Activated CD8-positive, alpha-beta T cell treated with anti-CD3 and anti-CD28 coated beads, Interleukin-2, amount 10 ng/mL, durations not matched to agents 7 days and 5 days (primary cell): ENCODE data around the gene MAP7D1. TPM values are rescaled to one million over a fixed set of nuclear protein-coding genes. Genes with fewer than 3 reads are reported as not detected.
"Not testable (repeated sequence)": the region's sequence is repeated elsewhere in the genome, so short reads cannot be mapped to it uniquely, and the experiment has no call there.

ENCODE experiments used
- ATAC-seq: fragments of 150-1000 bp; cut with Tn5 transposase; one replicate; pipeline ENCODE4 v1.10.0; 2021; ENCODE audit warnings: moderate library complexity
- CTCF ChIA-PET: fragments of 350-600 bp; sonication (Branson Sonifier 250); formaldehyde crosslinking; loops from one replicate; lab custom pipeline; 2021; ENCODE audit warnings: antibody characterized with exemption; lab: Charles Lee
- POLR2A ChIA-PET: fragments of 350-600 bp; sonication (Branson Sonifier 250); formaldehyde crosslinking; loops from one replicate; lab custom pipeline; 2021; ENCODE audit warnings: antibody characterized with exemption; lab: Charles Lee
- DNase-seq: peaks from one replicate; pipeline ENCODE4 v3.0.0-alpha.2; 2020
- H3K27ac Mint-ChIP-seq: one replicate; pipeline ENCODE4 v1.8.0; 2021; ENCODE audit warnings: mild to moderate bottlenecking, mixed read lengths
- H3K27me3 Mint-ChIP-seq: one replicate; pipeline ENCODE4 v1.8.0; 2021; ENCODE audit warnings: low read depth, mixed read lengths
- H3K36me3 Mint-ChIP-seq: one replicate; pipeline ENCODE4 v1.8.0; 2021; ENCODE audit warnings: low read depth, mixed read lengths
- H3K4me1 Mint-ChIP-seq: one replicate; pipeline ENCODE4 v1.8.0; 2021; ENCODE audit warnings: low read depth, mixed read lengths
- H3K4me3 Mint-ChIP-seq: one replicate; pipeline ENCODE4 v1.8.0; 2021; ENCODE audit warnings: mild to moderate bottlenecking, mixed read lengths
- H3K9me3 Mint-ChIP-seq: one replicate; pipeline ENCODE4 v1.8.0; 2022; ENCODE audit warnings: mixed read lengths; ENCODE audit not compliant: insufficient read depth
- total RNA-seq, 2 experiments: library from RNA; stranded (reverse); gene quantifications; one replicate each; pipeline ENCODE4 v1.2.3, GENCODE V29; 2021

MAP7D1 gene
- total RNA-seq, 2 experiments from 2014 or later, result 235 to 245 TPM

DNA sequence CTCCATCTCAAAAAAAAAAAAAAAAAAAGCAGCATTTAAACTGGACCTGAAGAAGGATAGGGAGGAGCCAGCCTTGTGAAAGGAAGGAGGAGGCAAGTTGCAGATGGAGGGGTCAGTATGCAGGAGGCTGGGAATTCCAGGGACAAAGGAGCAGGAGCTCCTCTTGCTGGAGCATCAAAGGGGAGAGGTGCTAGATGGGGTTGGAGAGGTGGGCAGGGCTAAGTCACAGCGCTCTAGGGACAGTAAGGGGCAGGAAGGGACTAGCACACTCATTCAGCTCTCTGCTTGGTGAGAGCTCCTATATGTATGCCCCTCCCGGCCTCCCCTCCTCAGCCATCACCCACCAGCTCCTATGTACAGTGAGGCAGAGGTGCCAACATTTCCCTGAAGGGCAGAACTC is 26.8 kb downstream of the MAP7D1 start:
- H3K36me3 Mint-ChIP-seq, result peaks cover 27% of the 10 kb centered on the region
- H3K9me3 Mint-ChIP-seq, result no peaks in the 10 kb centered on the region
- no peak overlapping the region for H3K27ac Mint-ChIP-seq
- H3K4me3 Mint-ChIP-seq, result no peak overlapping the region
- CTCF ChIA-PET, result interaction anchor here (1.0 to 8.5 kb wide), 7 partner anchors 12 to 103 kb away, joined by 3 to 209 read pairs (median 6); partner anchors contain the start of gene TRAPPC3
- POLR2A ChIA-PET, result interaction anchor here (1.7 kb wide), 1 partner anchor 21 kb away, joined by 18 read pairs; no protein-coding TSS in a partner anchor
- DNase-seq (no peak), ATAC-seq (no peak)
- H3K27me3 Mint-ChIP-seq, result no peaks in the 10 kb centered on the region
- H3K4me1 Mint-ChIP-seq, result no peaks in the 10 kb centered on the region

- H3K4me3 Mint-ChIP-seq, result no peak overlapping the region
- H3K9me3 Mint-ChIP-seq, result no peaks in the 10 kb centered on the region
- H3K36me3 Mint-ChIP-seq, result peaks cover 25% of the 10 kb centered on the region
- ChIA-PET POLR2A (interaction anchor here (1.2 to 1.7 kb wide), 2 partner anchors 22 to 40 kb away, joined by 4 to 18 read pairs; partner anchors contain the start of gene THRAP3), CTCF (interaction anchor here (1.0 to 8.5 kb wide), 7 partner anchors 13 to 102 kb away, joined by 3 to 209 read pairs (median 6); partner anchors contain the start of gene TRAPPC3)
- peak overlapping the region; percentile 1 for H3K27ac Mint-ChIP-seq
- no peaks in the 10 kb centered on the region for H3K27me3 Mint-ChIP-seq
- H3K4me1 Mint-ChIP-seq, result peaks cover 5% of the 10 kb centered on the region
- ATAC-seq (no peak), DNase-seq (no peak)
Measured at GRCh38 chr1:36183309-36183856, 27.4 kb downstream of the MAP7D1 start.

GRCh38 chr1:36187800-36188593 is 32.0 kb downstream of the MAP7D1 start:
- peak overlapping the region; percentile 73 for H3K27ac Mint-ChIP-seq
- no peaks in the 10 kb centered on the region for H3K36me3 Mint-ChIP-seq
- peak; percentile 99 for ATAC-seq
- no peaks in the 10 kb centered on the region for H3K9me3 Mint-ChIP-seq
- ChIA-PET CTCF (interaction anchor here (0.5 to 8.5 kb wide), 34 partner anchors 9 to 234 kb away, joined by 3 to 209 read pairs (median 5); partner anchors contain the start of genes MAP7D1, THRAP3 and TRAPPC3), POLR2A (interaction anchor here (0.7 to 2.2 kb wide), 6 partner anchors 28 to 38 kb away, joined by 3 to 27 read pairs (median 5); partner anchors contain the start of genes MAP7D1 and TRAPPC3)
- H3K4me1 Mint-ChIP-seq, result peaks cover 5% of the 10 kb centered on the region
- peak; percentile 87 for DNase-seq
- H3K27me3 Mint-ChIP-seq, result no peaks in the 10 kb centered on the region
- H3K4me3 Mint-ChIP-seq, result no peak overlapping the region

GRCh38 chr1:36196805-36197204 is 40.8 kb downstream of the MAP7D1 start:
- H3K27me3 Mint-ChIP-seq, H3K27ac Mint-ChIP-seq, DNase-seq, H3K36me3 Mint-ChIP-seq, H3K4me1 Mint-ChIP-seq, ATAC-seq, H3K4me3 Mint-ChIP-seq, H3K9me3 Mint-ChIP-seq, POLR2A ChIA-PET: not testable (repeated sequence)
- CTCF ChIA-PET, result interaction anchor here (1.9 kb wide), 1 partner anchor 8 kb away, joined by 4 read pairs; no protein-coding TSS in a partner anchor

GRCh38 chr1:36198641-36199040 is 42.7 kb downstream of the MAP7D1 start:
- ATAC-seq (no peak), DNase-seq (no peak)
- ChIA-PET POLR2A (interaction anchor here (0.6 kb wide), 2 partner anchors 85 to 354 kb away, joined by 3 to 4 read pairs; no protein-coding TSS in a partner anchor), CTCF (no interaction called here)
- Mint-ChIP-seq H3K27ac (no peak overlapping the region), H3K4me1 (peaks cover 4% of the 10 kb centered on the region), H3K9me3 (no peaks in the 10 kb centered on the region), H3K4me3 (no peak overlapping the region), H3K27me3 (peaks cover 2% of the 10 kb centered on the region), H3K36me3 (no peaks in the 10 kb centered on the region)

DNA sequence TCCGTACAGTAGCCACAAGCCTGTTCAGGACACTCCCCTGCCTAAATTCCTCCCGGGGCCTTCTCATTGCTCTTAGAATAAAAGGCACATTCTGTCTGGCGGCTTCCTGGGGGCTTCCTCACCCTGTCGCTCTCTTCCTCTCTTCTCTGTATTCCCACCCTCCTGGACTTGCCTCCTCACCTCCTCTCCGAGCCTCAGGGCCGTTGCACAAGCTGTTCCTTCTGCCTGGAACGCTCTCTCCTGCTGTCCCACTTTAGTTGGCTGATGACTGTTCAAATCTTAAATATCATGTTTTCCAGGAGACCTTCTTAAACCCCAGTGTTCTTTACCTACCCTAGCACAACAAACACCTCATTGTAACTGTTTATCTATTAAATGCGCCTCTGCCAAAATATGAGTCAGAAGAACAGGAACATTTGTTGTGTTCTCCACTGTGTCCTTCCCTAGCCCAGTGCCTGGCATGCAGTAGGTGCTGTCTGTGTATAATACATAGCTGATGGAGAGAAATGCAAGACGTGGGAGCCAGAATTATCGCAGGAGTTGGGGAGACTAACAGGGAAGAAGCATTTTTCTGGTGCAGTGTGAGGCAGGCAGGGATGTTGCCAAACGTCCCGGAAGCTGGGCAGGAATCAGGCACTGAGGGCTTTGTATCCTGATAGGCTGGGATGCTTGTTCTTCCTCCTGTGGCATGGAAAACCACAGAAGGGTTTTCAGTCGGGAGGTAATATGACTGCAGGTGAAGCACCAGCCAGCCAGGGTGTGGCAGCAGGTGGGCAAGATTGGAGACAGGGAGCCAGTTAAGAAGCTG is 44.2 kb downstream of the MAP7D1 start:
- ATAC-seq (no peak), DNase-seq (no peak)
- Mint-ChIP-seq H3K4me3 (no peak overlapping the region), H3K9me3 (no peaks in the 10 kb centered on the region), H3K27ac (no peak overlapping the region), H3K36me3 (no peaks in the 10 kb centered on the region), H3K4me1 (peaks cover 4% of the 10 kb centered on the region), H3K27me3 (peaks cover 2% of the 10 kb centered on the region)
- ChIA-PET CTCF (interaction anchor here (1.2 kb wide), 1 partner anchor 63 kb away, joined by 3 read pairs; no protein-coding TSS in a partner anchor), POLR2A (no interaction called here)

GRCh38 chr1:36203027-36203553 is 47.1 kb downstream of the MAP7D1 start:
- no peaks in the 10 kb centered on the region for H3K9me3 Mint-ChIP-seq
- DNase-seq (no peak), ATAC-seq (no peak)
- H3K36me3 Mint-ChIP-seq, result no peaks in the 10 kb centered on the region
- no peak overlapping the region for H3K4me3 Mint-ChIP-seq
- ChIA-PET POLR2A (no interaction called here), CTCF (no interaction called here)
- H3K27ac Mint-ChIP-seq, result no peak overlapping the region
- peaks cover 7% of the 10 kb centered on the region for H3K4me1 Mint-ChIP-seq
- peaks cover 2% of the 10 kb centered on the region for H3K27me3 Mint-ChIP-seq

GRCh38 chr1:36203554-36204346 is 47.8 kb downstream of the MAP7D1 start:
- Mint-ChIP-seq H3K4me3 (no peak overlapping the region), H3K27ac (no peak overlapping the region), H3K36me3 (no peaks in the 10 kb centered on the region), H3K27me3 (peaks cover 2% of the 10 kb centered on the region), H3K4me1 (peaks cover 7% of the 10 kb centered on the region), H3K9me3 (no peaks in the 10 kb centered on the region)
- CTCF ChIA-PET, result no interaction called here
- DNase-seq (no peak), ATAC-seq (no peak)
- POLR2A ChIA-PET, result no interaction called here

- H3K4me3 Mint-ChIP-seq, result no peak overlapping the region
- H3K27ac Mint-ChIP-seq, result no peak overlapping the region
- ChIA-PET CTCF (no interaction called here), POLR2A (no interaction called here)
- H3K4me1 Mint-ChIP-seq, result peaks cover 7% of the 10 kb centered on the region
- H3K9me3 Mint-ChIP-seq, result no peaks in the 10 kb centered on the region
- peaks cover 2% of the 10 kb centered on the region for H3K27me3 Mint-ChIP-seq
- DNase-seq (no peak), ATAC-seq (no peak)
- H3K36me3 Mint-ChIP-seq, result no peaks in the 10 kb centered on the region
Measured at GRCh38 chr1:36204347-36204909, 48.5 kb downstream of the MAP7D1 start.

- Mint-ChIP-seq H3K27ac (no peak overlapping the region), H3K27me3 (no peaks in the 10 kb centered on the region), H3K4me1 (peaks cover 7% of the 10 kb centered on the region), H3K9me3 (no peaks in the 10 kb centered on the region), H3K36me3 (no peaks in the 10 kb centered on the region), H3K4me3 (no peak overlapping the region)
- ATAC-seq (peak; percentile 30), DNase-seq (no peak)
- ChIA-PET CTCF (interaction anchor here (1.3 kb wide), 1 partner anchor 57 kb away, joined by 5 read pairs; the partner anchor contains the start of gene TRAPPC3), POLR2A (interaction anchor here (0.9 to 1.6 kb wide), 2 partner anchors 16 to 31 kb away, joined by 3 read pairs; no protein-coding TSS in a partner anchor)
Measured at GRCh38 chr1:36206323-36206858, 50.4 kb downstream of the MAP7D1 start.
